HAP-1 (cell line): ENCODE results near the gene ANKRD50.

Experiments
- DNase-seq, 2 experiments: peaks; one replicate each; pipeline ENCODE4 v3.0.0-alpha.2; 2016 to 2020; ENCODE audit warnings: low spot score in 2 of 2
- H3K27me3 ChIP-seq: fragments of 250-450 bp; sonication (Bioruptor Pico); 2 replicates; pipeline ENCODE4 v1.5.1; 2020; ENCODE audit warnings: low read depth, mild to moderate bottlenecking, moderate library complexity
- H3K36me3 ChIP-seq: fragments of 250-450 bp; sonication (Bioruptor Pico); replicated peaks from 2 replicates; pipeline ENCODE4 v1.5.1; 2020; ENCODE audit warnings: mild to moderate bottlenecking
- H3K4me1 ChIP-seq: fragments of 250-450 bp; sonication (Bioruptor Pico); 2 replicates; pipeline ENCODE4 v1.5.1; 2020; ENCODE audit warnings: mild to moderate bottlenecking
- H3K4me3 ChIP-seq: fragments of 250-450 bp; sonication (Bioruptor Pico); 2 replicates; pipeline ENCODE4 v1.5.1; 2020; ENCODE audit warnings: mild to moderate bottlenecking, moderate library complexity
- H3K9me3 ChIP-seq: fragments of 250-450 bp; sonication (Bioruptor Pico); 2 replicates; pipeline ENCODE4 v1.5.1; 2020; ENCODE audit warnings: mild to moderate bottlenecking, moderate library complexity
- in situ Hi-C: fragments of 300-500 bp; cut with MboI; formaldehyde crosslinking; loops from 3 replicates; pipeline ENCODE4 v1.14.3; 2020; ENCODE audit warnings: low sequenced_read_pairs, inconsistent platforms, mixed read lengths

The ANKRD50 gene

GRCh38 chr4:124694306-124694705 lies 18.2 kb downstream of the ANKRD50 start:
- H3K36me3 ChIP-seq: peaks cover 10% of the 10 kb centered on the region
- in situ Hi-C loops: no loop called here

GRCh38 chr4:124691801-124692200 lies 20.7 kb downstream of the ANKRD50 start:
- in situ Hi-C loops: no loop called here
- peaks cover 11% of the 10 kb centered on the region for H3K36me3 ChIP-seq
- no peak overlapping the region for H3K4me3 ChIP-seq
- no peak for DNase-seq
- H3K9me3 ChIP-seq: 0 out of 2 replicates have a peak, but pooled peaks cover 4% of the 10 kb centered on the region
- peaks cover 5% of the 10 kb centered on the region for H3K4me1 ChIP-seq
- no peaks in the 10 kb centered on the region for H3K27me3 ChIP-seq

More at GRCh38 chr4:124694306-124694705, 18.2 kb downstream of the ANKRD50 start:
- Histone ChIP-seq H3K4me1 (no peaks in the 10 kb centered on the region), H3K4me3 (no peak overlapping the region), H3K27me3 (no peaks in the 10 kb centered on the region), H3K9me3 (0 out of 2 replicates have a peak, but pooled peaks cover 4% of the 10 kb centered on the region)
- no peak for DNase-seq

GRCh38 chr4:124686279-124686678 lies 26.3 kb downstream of the ANKRD50 start:
- H3K27me3 ChIP-seq: no peaks in the 10 kb centered on the region
- in situ Hi-C loops: no loop called here
- no peaks in the 10 kb centered on the region for H3K9me3 ChIP-seq
- peaks cover 33% of the 10 kb centered on the region for H3K4me1 ChIP-seq
- DNase-seq: peak; percentile 37 to 61
- H3K4me3 ChIP-seq: no peak overlapping the region
- H3K36me3 ChIP-seq: peaks cover 4% of the 10 kb centered on the region

GRCh38 chr4:124685851-124686250 lies 26.7 kb downstream of the ANKRD50 start:
- Histone ChIP-seq H3K4me3 (no peak overlapping the region), H3K36me3 (peaks cover 4% of the 10 kb centered on the region), H3K27me3 (no peaks in the 10 kb centered on the region), H3K9me3 (no peaks in the 10 kb centered on the region), H3K4me1 (peaks cover 33% of the 10 kb centered on the region)
- DNase-seq: peak in 1 of 2 experiments; percentile 47
- in situ Hi-C loops: no loop called here

- Histone ChIP-seq H3K27me3 (no peaks in the 10 kb centered on the region), H3K9me3 (no peaks in the 10 kb centered on the region), H3K4me1 (peaks cover 33% of the 10 kb centered on the region), H3K36me3 (peaks cover 7% of the 10 kb centered on the region), H3K4me3 (no peak overlapping the region)
- DNase-seq: peak in 1 of 2 experiments; percentile 71
- in situ Hi-C loops: no loop called here
Observed at GRCh38 chr4:124684301-124684700, 28.2 kb downstream of the ANKRD50 start.

GRCh38 chr4:124682384-124682783 lies 30.1 kb downstream of the ANKRD50 start:
- in situ Hi-C loops: no loop called here
- Histone ChIP-seq H3K4me1 (peaks cover 33% of the 10 kb centered on the region), H3K9me3 (no peaks in the 10 kb centered on the region), H3K4me3 (no peak overlapping the region), H3K27me3 (no peaks in the 10 kb centered on the region), H3K36me3 (peaks cover 10% of the 10 kb centered on the region)
- DNase-seq: no peak

GRCh38 chr4:124666496-124666895 lies 46.0 kb downstream of the ANKRD50 start:
- DNase-seq: no peak

GRCh38 chr4:124658795-124659194 lies 53.7 kb downstream of the ANKRD50 start:
- no peaks in the 10 kb centered on the region for H3K36me3 ChIP-seq
- H3K9me3 ChIP-seq: no peaks in the 10 kb centered on the region; the same call in 1 of the 2 replicates
- H3K4me3 ChIP-seq: no peak overlapping the region
- DNase-seq: no peak
- no peaks in the 10 kb centered on the region for H3K27me3 ChIP-seq
- in situ Hi-C loops: no loop called here
- no peaks in the 10 kb centered on the region for H3K4me1 ChIP-seq

More at GRCh38 chr4:124666496-124666895, 46.0 kb downstream of the ANKRD50 start:
- in situ Hi-C loops: no loop called here
- Histone ChIP-seq H3K9me3 (no peaks in the 10 kb centered on the region), H3K27me3 (no peaks in the 10 kb centered on the region), H3K4me1 (no peaks in the 10 kb centered on the region), H3K36me3 (peaks cover 27% of the 10 kb centered on the region), H3K4me3 (no peak overlapping the region)

GRCh38 chr4:124650614-124651013 lies 61.9 kb downstream of the ANKRD50 start:
- H3K27me3 ChIP-seq: no peaks in the 10 kb centered on the region
- H3K36me3 ChIP-seq: no peaks in the 10 kb centered on the region
- in situ Hi-C loops: no loop called here
- no peaks in the 10 kb centered on the region for H3K4me1 ChIP-seq
- H3K4me3 ChIP-seq: no peak overlapping the region
- DNase-seq: peak in 1 of 2 experiments; percentile 13
- no peaks in the 10 kb centered on the region for H3K9me3 ChIP-seq

GRCh38 chr4:124647599-124647998 lies 64.9 kb downstream of the ANKRD50 start:
- Histone ChIP-seq H3K36me3 (no peaks in the 10 kb centered on the region), H3K27me3 (no peaks in the 10 kb centered on the region)
- in situ Hi-C loops: no loop called here

GRCh38 chr4:124644621-124645020 lies 67.9 kb downstream of the ANKRD50 start:
- H3K36me3 ChIP-seq: no peaks in the 10 kb centered on the region
- H3K4me3 ChIP-seq: no peak overlapping the region
- no peaks in the 10 kb centered on the region; the same call in 1 of the 2 replicates for H3K4me1 ChIP-seq
- H3K27me3 ChIP-seq: no peaks in the 10 kb centered on the region
- DNase-seq: no peak
- in situ Hi-C loops: no loop called here
- no peaks in the 10 kb centered on the region for H3K9me3 ChIP-seq

More at GRCh38 chr4:124647599-124647998, 64.9 kb downstream of the ANKRD50 start:
- Histone ChIP-seq H3K4me3 (no peak overlapping the region), H3K9me3 (no peaks in the 10 kb centered on the region), H3K4me1 (no peaks in the 10 kb centered on the region; the same call in 1 of the 2 replicates)
- DNase-seq: no peak

- Histone ChIP-seq H3K4me1 (no peaks in the 10 kb centered on the region; the same call in 1 of the 2 replicates), H3K4me3 (no peak overlapping the region), H3K9me3 (no peaks in the 10 kb centered on the region), H3K27me3 (no peaks in the 10 kb centered on the region), H3K36me3 (no peaks in the 10 kb centered on the region)
- in situ Hi-C loops: no loop called here
- DNase-seq: no peak
Observed at GRCh38 chr4:124642846-124643245, 69.7 kb downstream of the ANKRD50 start.

GRCh38 chr4:124641715-124642381 lies 70.7 kb downstream of the ANKRD50 start:
- H3K9me3 ChIP-seq: no peaks in the 10 kb centered on the region
- no peaks in the 10 kb centered on the region for H3K27me3 ChIP-seq
- in situ Hi-C loops: no loop called here
- no peaks in the 10 kb centered on the region; the same call in 1 of the 2 replicates for H3K4me1 ChIP-seq
- DNase-seq: no peak
- H3K36me3 ChIP-seq: no peaks in the 10 kb centered on the region
- H3K4me3 ChIP-seq: no peak overlapping the region

- in situ Hi-C loops: no loop called here
- H3K4me1 ChIP-seq: peaks cover under 1% of the 10 kb centered on the region
- H3K36me3 ChIP-seq: no peaks in the 10 kb centered on the region
- no peaks in the 10 kb centered on the region for H3K27me3 ChIP-seq
- DNase-seq: no peak
- H3K4me3 ChIP-seq: no peak overlapping the region
- H3K9me3 ChIP-seq: no peaks in the 10 kb centered on the region
Observed at GRCh38 chr4:124640022-124640730, 72.4 kb downstream of the ANKRD50 start.
